Mucosa of rectum (tissue), 2 donors: Measurements from ENCODE around the gene CLCN4.

ENCODE experiments used
- H3K27ac ChIP-seq, 2 donors: one replicate each; pipeline ENCODE4 v1.7.0; 2013; ENCODE audit warnings: inconsistent platforms in 2 of 2, low read depth in 2 of 2, low read length in 2 of 2
- H3K27me3 ChIP-seq, 2 donors: one replicate each; pipeline ENCODE4 v1.7.0; 2013; ENCODE audit warnings: low read length in 2 of 2; ENCODE audit not compliant: control insufficient read depth in 2 of 2, insufficient read depth in 2 of 2
- H3K36me3 ChIP-seq, 2 donors: one replicate each; pipeline ENCODE4 v1.7.0; 2013; ENCODE audit warnings: low read length in 2 of 2; ENCODE audit not compliant: control insufficient read depth in 2 of 2, insufficient read depth in 2 of 2
- H3K4me1 ChIP-seq, 2 donors: one replicate each; pipeline ENCODE4 v1.7.0; 2013; ENCODE audit warnings: low read length in 2 of 2, mild to moderate bottlenecking in 1 of 2; ENCODE audit not compliant: control insufficient read depth in 2 of 2, insufficient read depth in 2 of 2
- H3K4me3 ChIP-seq, 2 donors: one replicate each; pipeline ENCODE4 v1.7.0; 2013; ENCODE audit warnings: low read length in 2 of 2
- H3K9ac ChIP-seq, 2 donors: one replicate each; pipeline ENCODE4 v1.7.0; 2013; ENCODE audit warnings: low read length in 2 of 2, low read depth in 1 of 2, mild to moderate bottlenecking in 1 of 2
- H3K9me3 ChIP-seq, 2 donors: one replicate each; pipeline ENCODE4 v1.7.0; 2013; ENCODE audit warnings: low read length in 2 of 2; ENCODE audit not compliant: control insufficient read depth in 2 of 2
- donor health status: healthy.
- donor health status: Normal muscosa, but diverticular disease.

Gene CLCN4

GRCh38 chrX:10187421-10187820 is 30.6 kb downstream of the CLCN4 start:
- H3K27ac ChIP-seq = no peak overlapping the region
- no peaks in the 10 kb centered on the region for H3K9me3 ChIP-seq
- no peaks in the 10 kb centered on the region for H3K27me3 ChIP-seq
- no peak overlapping the region for H3K9ac ChIP-seq
- no peaks in the 10 kb centered on the region for H3K4me1 ChIP-seq
- no peak overlapping the region for H3K4me3 ChIP-seq
- no peaks in the 10 kb centered on the region for H3K36me3 ChIP-seq

- no peak overlapping the region for H3K4me3 ChIP-seq
- H3K27me3 ChIP-seq = no peaks in the 10 kb centered on the region
- H3K36me3 ChIP-seq = no peaks in the 10 kb centered on the region
- H3K4me1 ChIP-seq = no peaks in the 10 kb centered on the region
- no peaks in the 10 kb centered on the region for H3K9me3 ChIP-seq
- no peak overlapping the region for H3K9ac ChIP-seq
- H3K27ac ChIP-seq = no peak overlapping the region
These were observed 32.8 kb downstream of the CLCN4 start for GRCh38 chrX:10189317-10190268.

- no peaks in the 10 kb centered on the region for H3K36me3 ChIP-seq
- no peaks in the 10 kb centered on the region for H3K4me1 ChIP-seq
- no peaks in the 10 kb centered on the region for H3K9me3 ChIP-seq
- H3K4me3 ChIP-seq = no peak overlapping the region
- H3K27ac ChIP-seq = no peak overlapping the region
- no peak overlapping the region for H3K9ac ChIP-seq
- no peaks in the 10 kb centered on the region for H3K27me3 ChIP-seq
These were observed 33.6 kb downstream of the CLCN4 start for GRCh38 chrX:10190367-10190766.

GRCh38 chrX:10193587-10193986 is 36.8 kb downstream of the CLCN4 start:
- H3K9me3 ChIP-seq = no peaks in the 10 kb centered on the region
- no peak overlapping the region for H3K27ac ChIP-seq
- no peak overlapping the region for H3K4me3 ChIP-seq
- H3K27me3 ChIP-seq = no peaks in the 10 kb centered on the region
- H3K9ac ChIP-seq = no peak overlapping the region
- no peaks in the 10 kb centered on the region for H3K36me3 ChIP-seq
- H3K4me1 ChIP-seq = no peaks in the 10 kb centered on the region

GRCh38 chrX:10195425-10195824 is 38.6 kb downstream of the CLCN4 start:
- no peaks in the 10 kb centered on the region for H3K9me3 ChIP-seq
- H3K9ac ChIP-seq = no peak overlapping the region
- no peak overlapping the region for H3K27ac ChIP-seq
- no peaks in the 10 kb centered on the region for H3K4me1 ChIP-seq
- no peaks in the 10 kb centered on the region for H3K36me3 ChIP-seq
- H3K27me3 ChIP-seq = peaks cover 0 to 5% of the 10 kb centered on the region in 2 donors
- no peak overlapping the region for H3K4me3 ChIP-seq

GRCh38 chrX:10195947-10196346 is 39.2 kb downstream of the CLCN4 start:
- Histone ChIP-seq H3K27ac (no peak overlapping the region), H3K27me3 (peaks cover 0 to 5% of the 10 kb centered on the region in 2 donors), H3K4me3 (no peak overlapping the region), H3K9ac (no peak overlapping the region), H3K36me3 (no peaks in the 10 kb centered on the region), H3K4me1 (no peaks in the 10 kb centered on the region), H3K9me3 (no peaks in the 10 kb centered on the region)

GRCh38 chrX:10197279-10198210 is 40.8 kb downstream of the CLCN4 start:
- no peaks in the 10 kb centered on the region for H3K9me3 ChIP-seq
- H3K4me1 ChIP-seq = no peaks in the 10 kb centered on the region
- no peak overlapping the region for H3K9ac ChIP-seq
- no peak overlapping the region for H3K27ac ChIP-seq
- H3K4me3 ChIP-seq = no peak overlapping the region
- H3K36me3 ChIP-seq = no peaks in the 10 kb centered on the region
- H3K27me3 ChIP-seq = peaks cover 0 to 5% of the 10 kb centered on the region in 2 donors

GRCh38 chrX:10198254-10198653 is 41.5 kb downstream of the CLCN4 start:
- Histone ChIP-seq H3K9ac (no peak overlapping the region), H3K4me1 (no peaks in the 10 kb centered on the region), H3K4me3 (no peak overlapping the region), H3K36me3 (no peaks in the 10 kb centered on the region), H3K27me3 (peaks cover 0 to 5% of the 10 kb centered on the region in 2 donors), H3K9me3 (no peaks in the 10 kb centered on the region), H3K27ac (no peak overlapping the region)

- H3K4me1 ChIP-seq = no peaks in the 10 kb centered on the region
- no peak overlapping the region for H3K27ac ChIP-seq
- no peaks in the 10 kb centered on the region for H3K36me3 ChIP-seq
- H3K27me3 ChIP-seq = peaks cover 0 to 5% of the 10 kb centered on the region in 2 donors
- no peak overlapping the region for H3K4me3 ChIP-seq
- H3K9ac ChIP-seq = no peak overlapping the region
- H3K9me3 ChIP-seq = no peaks in the 10 kb centered on the region
These were observed 42.4 kb downstream of the CLCN4 start for GRCh38 chrX:10199212-10199611.

GRCh38 chrX:10203617-10204016 is 46.8 kb downstream of the CLCN4 start:
- Histone ChIP-seq H3K36me3 (no peaks in the 10 kb centered on the region), H3K9me3 (no peaks in the 10 kb centered on the region), H3K9ac (no peak overlapping the region), H3K4me3 (no peak overlapping the region), H3K27ac (no peak overlapping the region), H3K4me1 (no peaks in the 10 kb centered on the region), H3K27me3 (peaks cover 2 to 5% of the 10 kb centered on the region in 2 donors)
